GM12878 (cell line): Measurements from ENCODE around the gene TLCD2. TPM values are rescaled to one million over a fixed set of nuclear protein-coding genes. Genes with fewer than 3 reads are reported as not detected.

ENCODE experiments used
- ATAC-seq: fragments of 200-7000 bp; cut with Tn5 transposase; 3 replicates; pipeline ENCODE4 v1.9.1; 2020; ENCODE audit warnings: mild to moderate bottlenecking, moderate library complexity
- BruUV-seq: library from RNA; stranded (reverse); fragments of 400-500 nt; replicated peaks from 2 replicates; lab custom pipeline; 2021; lab: Mats Ljungman, UMichigan
- CTCF ChIA-PET: fragments of 300-600 bp; sonication (Branson Sonifier 250); formaldehyde crosslinking; extraction: SDS; loops from one replicate; lab custom pipeline; 2021; ENCODE audit warnings: inconsistent platforms; lab: Yijun Ruan, JAX
- POLR2A ChIA-PET: fragments of 350-600 bp; formaldehyde crosslinking; extraction: SDS; loops from one replicate; lab custom pipeline; 2021; ENCODE audit warnings: inconsistent platforms; lab: Charles Lee
- RAD21 ChIA-PET: fragments of 300-600 bp; sonication (Branson Sonifier 250); formaldehyde crosslinking; loops from one replicate; lab custom pipeline; 2023; ENCODE audit warnings: antibody characterized with exemption; ENCODE audit not compliant: unreplicated experiment; lab: Charles Lee
- SMC1A ChIA-PET: fragments of 300-600 bp; sonication (Branson Sonifier 250); formaldehyde crosslinking; loops from one replicate; lab custom pipeline; 2023; ENCODE audit not compliant: unreplicated experiment, uncharacterized antibody; lab: Charles Lee
- DNase-seq: peaks from one replicate; pipeline ENCODE4 v3.0.0-alpha.2; 2011; ENCODE audit warnings: low read depth, low spot score
- FAIRE-seq: peaks from 3 replicates; lab custom pipeline; 2011; peaks lifted over from hg19 to GRCh38; lab: Jason Lieb, UNC
- H2AFZ ChIP-seq: 2 replicates; pipeline ENCODE4 v1.6.0; 2011; ENCODE audit warnings: low read depth, low read length, control low read depth; ENCODE audit not compliant: control insufficient read depth
- H3K27ac ChIP-seq: 2 replicates; pipeline ENCODE4 v1.5.1; 2011; ENCODE audit warnings: control low read depth; ENCODE audit not compliant: control insufficient read depth, insufficient read depth
- H3K27me3 ChIP-seq, 2 experiments: replicated peaks in 1 of 2; 2 replicates each; pipeline versions ENCODE4 v1.6.0 to v1.6.1; 2011; ENCODE audit warnings: low read length in 1 of 2; ENCODE audit not compliant: control insufficient read depth in 2 of 2, insufficient read depth in 2 of 2
- H3K36me3 ChIP-seq, 2 experiments: 2 replicates each; pipeline ENCODE4 v1.5.1; 2011; ENCODE audit warnings: low read length in 1 of 2; ENCODE audit not compliant: control insufficient read depth in 2 of 2, insufficient read depth in 2 of 2
- H3K4me1 ChIP-seq: 2 replicates; pipeline ENCODE4 v1.6.1; 2011; ENCODE audit warnings: mild to moderate bottlenecking, low read length, moderate library complexity, mixed read lengths; ENCODE audit not compliant: control insufficient read depth, insufficient read depth
- H3K4me2 ChIP-seq: 2 replicates; pipeline ENCODE4 v1.6.0; 2011; ENCODE audit warnings: control low read depth; ENCODE audit not compliant: control insufficient read depth, insufficient read depth
- H3K4me3 ChIP-seq: fragments of 200-600 bp; sonication (generic); 2 replicates; pipeline ENCODE4 v1.5.1; 2016
- H3K79me2 ChIP-seq: 2 replicates; pipeline ENCODE4 v1.6.0; 2011; ENCODE audit warnings: low read length; ENCODE audit not compliant: control insufficient read depth, insufficient read depth
- H3K9ac ChIP-seq: 2 replicates; pipeline ENCODE4 v1.8.0; 2011; ENCODE audit warnings: low read length, control low read depth, mixed read lengths; ENCODE audit not compliant: control insufficient read depth, insufficient read depth
- H3K9me3 ChIP-seq: replicated peaks from 3 replicates; pipeline ENCODE4 v1.5.1; 2011; ENCODE audit warnings: mild to moderate bottlenecking, low read length; ENCODE audit not compliant: control insufficient read depth, insufficient read depth
- H4K20me1 ChIP-seq: 2 replicates; pipeline ENCODE4 v1.6.0; 2011; ENCODE audit not compliant: control insufficient read depth, insufficient read depth
- BMI1 ChIP-seq: fragments of 450-650 bp; IDR thresholded peaks from 2 replicates; pipeline ENCODE4 v1.6.1; 2016; ENCODE audit warnings: mild to moderate bottlenecking, moderate library complexity, borderline replicate concordance
- FOXM1 ChIP-seq: IDR thresholded peaks from 2 replicates; pipeline ENCODE4 v1.6.1; 2012; ENCODE audit warnings: low read depth, mild to moderate bottlenecking, inconsistent platforms, low read length, moderate library complexity
- IRF4 ChIP-seq: IDR thresholded peaks from 2 replicates; pipeline ENCODE4 v1.6.1; 2011; ENCODE audit warnings: low read depth, low read length
- POLR2A ChIP-seq: IDR thresholded peaks from 2 replicates; pipeline ENCODE4 v1.6.1; 2011; ENCODE audit warnings: low read depth, mild to moderate bottlenecking, low read length
- POLR2AphosphoS5 ChIP-seq: IDR thresholded peaks from 2 replicates; pipeline ENCODE4 v1.6.1; 2011; ENCODE audit warnings: mild to moderate bottlenecking, low read length, inconsistent platforms
- RCOR1 ChIP-seq: conservative IDR thresholded peaks from 2 replicates; pipeline ENCODE4 v1.6.1; 2012; ENCODE audit warnings: low read depth, low read length, improper control_type of control experiment
- TAF1 ChIP-seq: IDR thresholded peaks from 2 replicates; pipeline ENCODE4 v1.6.1; 2011; ENCODE audit warnings: mild to moderate bottlenecking, low read depth, low read length, borderline replicate concordance
- TCF7 ChIP-seq: IDR thresholded peaks from 2 replicates; pipeline ENCODE4 v1.6.1; 2014; ENCODE audit warnings: antibody characterized with exemption, borderline replicate concordance
- ZNF217 ChIP-seq: fragments of 450-650 bp; IDR thresholded peaks from 2 replicates; pipeline ENCODE4 v1.6.1; 2017; ENCODE audit warnings: antibody characterized with exemption, mild to moderate bottlenecking
- WGBS: methylation state at CpG from one replicate; pipeline ENCODE4 v1.1.6; 2016; ENCODE audit warnings: low lambda C conversion rate; ENCODE audit not compliant: insufficient replicate concordance, insufficient coverage; ENCODE audit errors: missing lambda C conversion rate; 5-methylcytosine and 5-hydroxymethylcytosine counted together
- in situ Hi-C: fragments of 300-500 bp; cut with MboI; formaldehyde crosslinking; loops from 9 replicates; pipeline ENCODE4 v1.14.3; 2018; ENCODE audit warnings: mixed read lengths
- intact Hi-C: fragments of 100-400 bp; cut with micrococcal nuclease; formaldehyde crosslinking; loops from one replicate; pipeline ENCODE4 v1.14.2; 2022; ENCODE audit not compliant: unreplicated experiment
- polyA plus RNA-seq, 11 experiments: library from polyadenylated mRNA; depleted of rRNA in 4 of 11; unstranded in 6 of 11; stranded (reverse) in 5 of 11; fragments of >200 nt; fragmentation: Nextera tagmentation in 4 of 11; fragmentation: Illumina TruSeq in 1 of 11; extraction: Ambion mirVana in 4 of 11; extraction: Trizol in 1 of 11; gene quantifications; 1 replicate in 1 of 11; 2 replicates in 10 of 11; pipeline versions ENCODE4 v1.2.1 to v1.2.3, GENCODE V29; 2011 to 2016; ENCODE audit warnings: inconsistent platforms in 2 of 11, missing spikeins in 2 of 11, low read depth in 1 of 11
- total RNA-seq, 4 experiments: library from RNA; depleted of rRNA in 3 of 4; stranded (reverse); fragments of >200 nt in 3 of 4; fragmentation: Illumina TruSeq in 1 of 4; extraction: Trizol in 1 of 4; gene quantifications; 2 replicates each; pipeline versions ENCODE4 v1.2.1 to v1.2.3, GENCODE V29; 2013 to 2021

Gene TLCD2
- total and polyA plus RNA-seq, 10 of the 15 experiments (the other 5 are each of a cell fraction or from before 2014, with no cell fraction given) = 0.02 to 0.15 (median 0.05) TPM; not detected in 2

GRCh38 chr17:1758807-1759206 lies 48.6 kb upstream of the TLCD2 start:
- TF ChIP-seq BMI1 = no peak
- TF ChIP-seq RCOR1 = no peak
- no peak for TF ChIP-seq TCF7
- TF ChIP-seq POLR2AphosphoS5 = no peak
- no peak for TF ChIP-seq IRF4
- TF ChIP-seq ZNF217 = no peak
- TF ChIP-seq POLR2A = no peak
- Histone ChIP-seq H3K9me3 (no peaks in the 10 kb centered on the region), H3K36me3 (no peaks in the 10 kb centered on the region), H3K27ac (no peak overlapping the region), H4K20me1 (no peaks in the 10 kb centered on the region), H3K4me3 (no peak overlapping the region), H3K79me2 (no peaks in the 10 kb centered on the region), H2AFZ (no peak overlapping the region), H3K4me1 (peaks cover 10% of the 10 kb centered on the region), H3K4me2 (no peak overlapping the region), H3K9ac (no peak overlapping the region), H3K27me3 (no peaks in the 10 kb centered on the region; a peak in 1 of 4 replicates)
- BruUV-seq = no TSS peak
- in situ Hi-C loops = no loop called here
- no peak for FAIRE-seq
- ChIA-PET POLR2A (no interaction called here), RAD21 (no interaction called here), CTCF (no interaction called here), SMC1A (interaction anchor here (0.6 kb wide), 1 partner anchor 248 kb away, joined by 3 read pairs; no protein-coding TSS in a partner anchor)
- WGBS = 7% methylated on average over 13 of the region's 15 CpGs
- DNase-seq = no peak
- no peak for ATAC-seq
- intact Hi-C loops = no loop called here

- Histone ChIP-seq H3K79me2 (no peaks in the 10 kb centered on the region), H3K9ac (no peak overlapping the region), H3K4me1 (no peaks in the 10 kb centered on the region), H3K4me2 (no peak overlapping the region), H3K27ac (no peak overlapping the region), H3K4me3 (no peak overlapping the region), H3K27me3 (no peaks in the 10 kb centered on the region), H3K36me3 (no peaks in the 10 kb centered on the region), H4K20me1 (no peaks in the 10 kb centered on the region), H3K9me3 (no peaks in the 10 kb centered on the region), H2AFZ (no peak overlapping the region)
- DNase-seq (no peak), FAIRE-seq (no peak), ATAC-seq (no peak)
- in situ Hi-C loops = no loop called here
- ChIA-PET SMC1A (no interaction called here), POLR2A (interaction anchor here (0.5 kb wide), 1 partner anchor 643 kb away, joined by 4 read pairs; no protein-coding TSS in a partner anchor), RAD21 (interaction anchor here (1.6 kb wide), 1 partner anchor 33 kb away, joined by 3 read pairs; no protein-coding TSS in a partner anchor), CTCF (no interaction called here)
- WGBS = 70% methylated on average over 14 of the region's 17 CpGs
- no TSS peak for BruUV-seq
- intact Hi-C loops = no loop called here
- no peak for TF ChIP-seq FOXM1
- TF ChIP-seq TAF1 = no peak
Observed at GRCh38 chr17:1755827-1756262, 45.7 kb upstream of the TLCD2 start.
